Measurements from ENCODE around the gene MAST4. TPM values are rescaled to one million over a fixed set of nuclear protein-coding genes. Genes with fewer than 3 reads are reported as not detected.
A peak's percentile ranks its signal among the peaks of the same experiment; 100 is the strongest.

The MAST4 gene
- total and polyA plus RNA-seq, 2 donors: 17.0 to 18.8 TPM

GRCh38 chr5:66840511-66841013 is 244.4 kb downstream of the MAST4 start:
- no peaks in the 10 kb centered on the region for H3K4me1 ChIP-seq (ENCODE audit: control insufficient read depth in 2 of 2, insufficient read depth in 2 of 2, low read length in 2 of 2)

GRCh38 chr5:66841264-66841663 is 245.1 kb downstream of the MAST4 start:
- H3K4me3 ChIP-seq (ENCODE audit: low read length in 2 of 2): no peak overlapping the region
- no peaks in the 10 kb centered on the region for H3K4me1 ChIP-seq (ENCODE audit: control insufficient read depth in 2 of 2, insufficient read depth in 2 of 2, low read length in 2 of 2)
- 92% methylated on average over 1 of the region's 1 CpG for WGBS
- DNase-seq (ENCODE audit: low read depth in 6 of 9, low spot score in 9 of 9): no peak
- H3K36me3 ChIP-seq (ENCODE audit: control insufficient read depth in 2 of 2, insufficient read depth in 2 of 2, low read length in 1 of 2): no peaks in the 10 kb centered on the region
- no peaks in the 10 kb centered on the region for H3K9me3 ChIP-seq (ENCODE audit: control insufficient read depth in 2 of 2, insufficient read depth in 1 of 2, low read length in 1 of 2)
- H3K27ac ChIP-seq (ENCODE audit: low read depth in 1 of 2, low read length in 1 of 2): no peak overlapping the region
- H3K27me3 ChIP-seq (ENCODE audit: control insufficient read depth in 2 of 2, insufficient read depth in 1 of 2, low read length in 1 of 2): no peaks in the 10 kb centered on the region

More at GRCh38 chr5:66840511-66841013, 244.4 kb downstream of the MAST4 start:
- H3K27ac ChIP-seq (ENCODE audit: low read depth in 1 of 2, low read length in 1 of 2): no peak overlapping the region
- 75% methylated on average over 2 of the region's 2 CpGs for WGBS
- H3K9me3 ChIP-seq (ENCODE audit: control insufficient read depth in 2 of 2, insufficient read depth in 1 of 2, low read length in 1 of 2): no peaks in the 10 kb centered on the region
- no peak for DNase-seq (ENCODE audit: low read depth in 6 of 9, low spot score in 9 of 9)
- H3K4me3 ChIP-seq (ENCODE audit: low read length in 2 of 2): no peak overlapping the region
- H3K36me3 ChIP-seq (ENCODE audit: control insufficient read depth in 2 of 2, insufficient read depth in 2 of 2, low read length in 1 of 2): no peaks in the 10 kb centered on the region
- H3K27me3 ChIP-seq (ENCODE audit: control insufficient read depth in 2 of 2, insufficient read depth in 1 of 2, low read length in 1 of 2): no peaks in the 10 kb centered on the region

GRCh38 chr5:66842540-66842939 is 246.3 kb downstream of the MAST4 start:
- Histone ChIP-seq H3K27ac (ENCODE audit: low read depth in 1 of 2, low read length in 1 of 2) (no peak overlapping the region), H3K4me3 (ENCODE audit: low read length in 2 of 2) (no peak overlapping the region), H3K36me3 (ENCODE audit: control insufficient read depth in 2 of 2, insufficient read depth in 2 of 2, low read length in 1 of 2) (no peaks in the 10 kb centered on the region), H3K4me1 (ENCODE audit: control insufficient read depth in 2 of 2, insufficient read depth in 2 of 2, low read length in 2 of 2) (no peaks in the 10 kb centered on the region), H3K9me3 (ENCODE audit: control insufficient read depth in 2 of 2, insufficient read depth in 1 of 2, low read length in 1 of 2) (no peaks in the 10 kb centered on the region), H3K27me3 (ENCODE audit: control insufficient read depth in 2 of 2, insufficient read depth in 1 of 2, low read length in 1 of 2) (no peaks in the 10 kb centered on the region)
- WGBS: 98% methylated on average over 2 of the region's 2 CpGs
- no peak for DNase-seq (ENCODE audit: low read depth in 6 of 9, low spot score in 9 of 9)

GRCh38 chr5:66843065-66843464 is 246.9 kb downstream of the MAST4 start:
- Histone ChIP-seq H3K27me3 (ENCODE audit: control insufficient read depth in 2 of 2, insufficient read depth in 1 of 2, low read length in 1 of 2) (no peaks in the 10 kb centered on the region), H3K36me3 (ENCODE audit: control insufficient read depth in 2 of 2, insufficient read depth in 2 of 2, low read length in 1 of 2) (no peaks in the 10 kb centered on the region), H3K4me3 (ENCODE audit: low read length in 2 of 2) (no peak overlapping the region), H3K27ac (ENCODE audit: low read depth in 1 of 2, low read length in 1 of 2) (peak overlapping the region in 1 of 2 donors; percentile 30), H3K4me1 (ENCODE audit: control insufficient read depth in 2 of 2, insufficient read depth in 2 of 2, low read length in 2 of 2) (no peaks in the 10 kb centered on the region), H3K9me3 (ENCODE audit: control insufficient read depth in 2 of 2, insufficient read depth in 1 of 2, low read length in 1 of 2) (no peaks in the 10 kb centered on the region)
- no peak for DNase-seq (ENCODE audit: low read depth in 6 of 9, low spot score in 9 of 9)
- WGBS: 93% methylated on average over 4 of the region's 4 CpGs

- Histone ChIP-seq H3K4me3 (ENCODE audit: low read length in 2 of 2) (no peak overlapping the region), H3K4me1 (ENCODE audit: control insufficient read depth in 2 of 2, insufficient read depth in 2 of 2, low read length in 2 of 2) (no peaks in the 10 kb centered on the region), H3K27me3 (ENCODE audit: control insufficient read depth in 2 of 2, insufficient read depth in 1 of 2, low read length in 1 of 2) (no peaks in the 10 kb centered on the region), H3K36me3 (ENCODE audit: control insufficient read depth in 2 of 2, insufficient read depth in 2 of 2, low read length in 1 of 2) (no peaks in the 10 kb centered on the region), H3K27ac (ENCODE audit: low read depth in 1 of 2, low read length in 1 of 2) (no peak overlapping the region), H3K9me3 (ENCODE audit: control insufficient read depth in 2 of 2, insufficient read depth in 1 of 2, low read length in 1 of 2) (no peaks in the 10 kb centered on the region)
- no peak for DNase-seq (ENCODE audit: low read depth in 6 of 9, low spot score in 9 of 9)
- 52% methylated on average over 10 of the region's 10 CpGs for WGBS
Measured at GRCh38 chr5:66848749-66849641, 252.8 kb downstream of the MAST4 start.

- Histone ChIP-seq H3K9me3 (ENCODE audit: control insufficient read depth in 2 of 2, insufficient read depth in 1 of 2, low read length in 1 of 2) (no peaks in the 10 kb centered on the region), H3K36me3 (ENCODE audit: control insufficient read depth in 2 of 2, insufficient read depth in 2 of 2, low read length in 1 of 2) (no peaks in the 10 kb centered on the region), H3K4me3 (ENCODE audit: low read length in 2 of 2) (no peak overlapping the region), H3K4me1 (ENCODE audit: control insufficient read depth in 2 of 2, insufficient read depth in 2 of 2, low read length in 2 of 2) (no peaks in the 10 kb centered on the region), H3K27me3 (ENCODE audit: control insufficient read depth in 2 of 2, insufficient read depth in 1 of 2, low read length in 1 of 2) (no peaks in the 10 kb centered on the region), H3K27ac (ENCODE audit: low read depth in 1 of 2, low read length in 1 of 2) (no peak overlapping the region)
- DNase-seq (ENCODE audit: low read depth in 6 of 9, low spot score in 9 of 9): no peak
- WGBS: 98% methylated on average over 1 of the region's 1 CpG
Measured at GRCh38 chr5:66849803-66850202, 253.6 kb downstream of the MAST4 start.

- peak overlapping the region; percentile 36 to 40 for H3K27ac ChIP-seq (ENCODE audit: low read depth in 1 of 2, low read length in 1 of 2)
- H3K27me3 ChIP-seq (ENCODE audit: control insufficient read depth in 2 of 2, insufficient read depth in 1 of 2, low read length in 1 of 2): no peaks in the 10 kb centered on the region
- WGBS: 88% methylated on average over 5 of the region's 5 CpGs
- no peaks in the 10 kb centered on the region for H3K36me3 ChIP-seq (ENCODE audit: control insufficient read depth in 2 of 2, insufficient read depth in 2 of 2, low read length in 1 of 2)
- no peaks in the 10 kb centered on the region for H3K4me1 ChIP-seq (ENCODE audit: control insufficient read depth in 2 of 2, insufficient read depth in 2 of 2, low read length in 2 of 2)
- no peaks in the 10 kb centered on the region for H3K9me3 ChIP-seq (ENCODE audit: control insufficient read depth in 2 of 2, insufficient read depth in 1 of 2, low read length in 1 of 2)
- peak in 1 of 9 donors; percentile 8 for DNase-seq (ENCODE audit: low read depth in 6 of 9, low spot score in 9 of 9)
- H3K4me3 ChIP-seq (ENCODE audit: low read length in 2 of 2): no peak overlapping the region
Measured at GRCh38 chr5:66850354-66851075, 254.3 kb downstream of the MAST4 start.

- 94% methylated on average over 2 of the region's 2 CpGs for WGBS
- no peak overlapping the region for H3K27ac ChIP-seq (ENCODE audit: low read depth in 1 of 2, low read length in 1 of 2)
Measured at GRCh38 chr5:66851306-66851705, 255.1 kb downstream of the MAST4 start.

GRCh38 chr5:66854416-66854815 is 258.2 kb downstream of the MAST4 start:
- H3K4me3 ChIP-seq (ENCODE audit: low read length in 2 of 2): no peak overlapping the region
- H3K4me1 ChIP-seq (ENCODE audit: control insufficient read depth in 2 of 2, insufficient read depth in 2 of 2, low read length in 2 of 2): no peaks in the 10 kb centered on the region
- no peak overlapping the region for H3K27ac ChIP-seq (ENCODE audit: low read depth in 1 of 2, low read length in 1 of 2)
- 95% methylated on average over 4 of the region's 4 CpGs for WGBS
- H3K36me3 ChIP-seq (ENCODE audit: control insufficient read depth in 2 of 2, insufficient read depth in 2 of 2, low read length in 1 of 2): no peaks in the 10 kb centered on the region
- no peak for DNase-seq (ENCODE audit: low read depth in 6 of 9, low spot score in 9 of 9)
- H3K27me3 ChIP-seq (ENCODE audit: control insufficient read depth in 2 of 2, insufficient read depth in 1 of 2, low read length in 1 of 2): no peaks in the 10 kb centered on the region
- no peaks in the 10 kb centered on the region for H3K9me3 ChIP-seq (ENCODE audit: control insufficient read depth in 2 of 2, insufficient read depth in 1 of 2, low read length in 1 of 2)

More at GRCh38 chr5:66851306-66851705, 255.1 kb downstream of the MAST4 start:
- H3K36me3 ChIP-seq (ENCODE audit: control insufficient read depth in 2 of 2, insufficient read depth in 2 of 2, low read length in 1 of 2): no peaks in the 10 kb centered on the region
- H3K4me1 ChIP-seq (ENCODE audit: control insufficient read depth in 2 of 2, insufficient read depth in 2 of 2, low read length in 2 of 2): no peaks in the 10 kb centered on the region
- no peaks in the 10 kb centered on the region for H3K9me3 ChIP-seq (ENCODE audit: control insufficient read depth in 2 of 2, insufficient read depth in 1 of 2, low read length in 1 of 2)
- no peak for DNase-seq (ENCODE audit: low read depth in 6 of 9, low spot score in 9 of 9)
- no peaks in the 10 kb centered on the region for H3K27me3 ChIP-seq (ENCODE audit: control insufficient read depth in 2 of 2, insufficient read depth in 1 of 2, low read length in 1 of 2)
- H3K4me3 ChIP-seq (ENCODE audit: low read length in 2 of 2): no peak overlapping the region
